Lung (tissue), 12 donors: Measurements from ENCODE around the gene EFNA5. TPM values are rescaled to one million over a fixed set of nuclear protein-coding genes. Genes with fewer than 3 reads are reported as not detected.
A peak's percentile ranks its signal among the peaks of the same experiment; 100 is the strongest.

Experiments used
- ATAC-seq: fragments of 200-7000 bp; cut with Tn5 transposase; one replicate; pipeline ENCODE4 v1.9.1; 2020; ENCODE audit warnings: moderate number of reproducible peaks; ENCODE audit not compliant: insufficient read depth, low FRiP score
- DNase-seq, 3 donors: peaks; one replicate each; pipeline ENCODE4 v3.0.0-alpha.2; 2013 to 2017
- H3K27ac ChIP-seq, 2 donors: one replicate each; pipeline ENCODE4 v1.5.1; 2013; ENCODE audit warnings: mild to moderate bottlenecking in 2 of 2, moderate library complexity in 2 of 2, control low read depth in 1 of 2, inconsistent platforms in 1 of 2, low read depth in 1 of 2, low read length in 1 of 2
- H3K27me3 ChIP-seq, 3 donors: one replicate each; pipeline ENCODE4 v1.5.1; 2013; ENCODE audit warnings: low read length in 2 of 3; ENCODE audit not compliant: control insufficient read depth in 3 of 3, insufficient read depth in 3 of 3
- H3K36me3 ChIP-seq, 4 donors: one replicate each; pipeline ENCODE4 v1.5.1; 2013; ENCODE audit warnings: low read length in 4 of 4, mild to moderate bottlenecking in 1 of 4, moderate library complexity in 1 of 4; ENCODE audit not compliant: control insufficient read depth in 4 of 4, insufficient read depth in 4 of 4
- H3K4me1 ChIP-seq, 5 donors: one replicate each; pipeline ENCODE4 v1.5.1; 2013; ENCODE audit warnings: low read length in 5 of 5, mild to moderate bottlenecking in 2 of 5, moderate library complexity in 1 of 5; ENCODE audit not compliant: control insufficient read depth in 5 of 5, insufficient read depth in 5 of 5
- H3K4me3 ChIP-seq: one replicate; pipeline ENCODE4 v1.5.1; 2013; ENCODE audit warnings: mild to moderate bottlenecking, control low read depth, moderate library complexity
- H3K9ac ChIP-seq, 2 donors: one replicate each; pipeline ENCODE4 v1.5.1; 2013; ENCODE audit warnings: low read length in 2 of 2, control low read depth in 1 of 2; ENCODE audit not compliant: insufficient read depth in 1 of 2
- H3K9me3 ChIP-seq, 4 donors: one replicate each; pipeline ENCODE4 v1.5.1; 2013; ENCODE audit warnings: low read length in 3 of 4, mild to moderate bottlenecking in 1 of 4, moderate library complexity in 1 of 4; ENCODE audit not compliant: control insufficient read depth in 4 of 4, insufficient read depth in 3 of 4
- WGBS, 2 donors: extraction: QIAGEN DNeasy Blood & Tissue Kit; methylation state at CpG; one replicate each; pipeline ENCODE4 v1.1.7; 2013; 5-methylcytosine and 5-hydroxymethylcytosine counted together
- polyA plus RNA-seq, 2 donors: library from polyadenylated mRNA; stranded (reverse); fragments of 200-250 nt; gene quantifications; one replicate each; pipeline ENCODE4 v1.2.1, GENCODE V29; 2013
- total RNA-seq, 2 donors: library from RNA; depleted of rRNA in 1 of 2; stranded (reverse); fragments of >200 nt in 1 of 2; gene quantifications; one replicate each; pipeline ENCODE4 v1.2.1, GENCODE V29; 2014 to 2021
- TF ChIP-seq, protein P1 (sequence below): IDR thresholded peaks from 2 replicates; pipeline ENCODE4 v1.5.1; 2012; ENCODE audit warnings: mild to moderate bottlenecking; ENCODE audit errors: control extremely low read depth, extremely low read depth
- donor health status: control.
- donor health status: control.
- donor health status: Bipolar disorder and iron deficiency.
- donor health status: healthy.
- donor health status: DM: yes; HTN: yes; CAD: no.

The EFNA5 gene
- total and polyA plus RNA-seq, 4 donors: 2.1 to 18.4 (median 7.8) TPM

DNA sequence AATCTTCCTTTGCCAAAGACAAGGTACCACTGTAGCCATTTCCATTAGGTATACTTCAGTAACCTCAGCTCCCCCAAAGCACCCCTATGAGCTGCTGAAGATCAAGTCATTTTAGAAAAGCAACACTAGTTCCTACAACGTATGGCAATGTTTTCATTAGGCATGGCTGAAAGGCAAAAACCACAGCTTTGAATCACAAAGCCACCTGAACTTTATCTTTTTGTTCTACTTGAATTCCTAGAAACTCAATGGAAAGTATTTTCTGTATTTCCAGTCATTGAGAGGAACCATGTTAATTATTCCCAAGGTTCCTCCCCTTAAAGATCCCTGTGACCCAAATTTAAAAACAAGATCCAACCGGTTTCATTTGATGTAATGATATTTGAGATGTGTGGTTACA, 152.1 kb downstream of the EFNA5 start:
- WGBS, 2 donors: 80 to 86% methylated on average over 2 of the region's 2 CpGs
- DNase-seq (no peak), ATAC-seq (no peak)
- TF ChIP-seq, protein P1, sequence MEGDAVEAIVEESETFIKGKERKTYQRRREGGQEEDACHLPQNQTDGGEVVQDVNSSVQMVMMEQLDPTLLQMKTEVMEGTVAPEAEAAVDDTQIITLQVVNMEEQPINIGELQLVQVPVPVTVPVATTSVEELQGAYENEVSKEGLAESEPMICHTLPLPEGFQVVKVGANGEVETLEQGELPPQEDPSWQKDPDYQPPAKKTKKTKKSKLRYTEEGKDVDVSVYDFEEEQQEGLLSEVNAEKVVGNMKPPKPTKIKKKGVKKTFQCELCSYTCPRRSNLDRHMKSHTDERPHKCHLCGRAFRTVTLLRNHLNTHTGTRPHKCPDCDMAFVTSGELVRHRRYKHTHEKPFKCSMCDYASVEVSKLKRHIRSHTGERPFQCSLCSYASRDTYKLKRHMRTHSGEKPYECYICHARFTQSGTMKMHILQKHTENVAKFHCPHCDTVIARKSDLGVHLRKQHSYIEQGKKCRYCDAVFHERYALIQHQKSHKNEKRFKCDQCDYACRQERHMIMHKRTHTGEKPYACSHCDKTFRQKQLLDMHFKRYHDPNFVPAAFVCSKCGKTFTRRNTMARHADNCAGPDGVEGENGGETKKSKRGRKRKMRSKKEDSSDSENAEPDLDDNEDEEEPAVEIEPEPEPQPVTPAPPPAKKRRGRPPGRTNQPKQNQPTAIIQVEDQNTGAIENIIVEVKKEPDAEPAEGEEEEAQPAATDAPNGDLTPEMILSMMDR: no peak
- H3K36me3 ChIP-seq: no peaks in the 10 kb centered on the region
- no peaks in the 10 kb centered on the region for H3K27me3 ChIP-seq
- H3K27ac ChIP-seq: no peak overlapping the region
- H3K4me1 ChIP-seq: peaks cover 2 to 21% (median 6%) of the 10 kb centered on the region in 5 donors
- no peak overlapping the region for H3K9ac ChIP-seq
- no peaks in the 10 kb centered on the region for H3K9me3 ChIP-seq
- H3K4me3 ChIP-seq: no peak overlapping the region

DNA sequence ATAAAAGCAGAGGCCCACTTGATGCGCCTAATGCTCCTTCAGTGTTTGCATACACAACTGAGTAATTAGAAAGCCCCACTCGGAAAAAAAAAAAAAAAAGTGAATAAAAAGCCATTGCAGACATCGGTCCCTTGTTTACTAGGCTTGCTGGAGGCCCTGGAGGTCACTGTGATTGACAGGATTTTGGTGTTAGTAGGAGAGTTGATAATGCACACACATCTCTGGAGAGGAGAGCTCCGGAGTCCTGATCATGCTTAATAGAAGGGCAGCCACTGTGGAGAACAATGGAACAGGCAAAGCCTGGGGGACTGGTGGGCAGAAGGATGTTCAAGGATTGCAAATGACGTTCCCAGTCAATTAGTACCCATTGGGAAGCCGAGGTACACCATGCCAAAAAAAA, 152.5 kb downstream of the EFNA5 start:
- 69 to 79% methylated on average over 6 of the region's 6 CpGs for WGBS, 2 donors
- Histone ChIP-seq H3K4me3 (no peak overlapping the region), H3K27ac (no peak overlapping the region), H3K9ac (no peak overlapping the region), H3K27me3 (no peaks in the 10 kb centered on the region), H3K4me1 (peaks cover 0 to 23% (median 6%) of the 10 kb centered on the region in 5 donors), H3K36me3 (no peaks in the 10 kb centered on the region), H3K9me3 (no peaks in the 10 kb centered on the region)
- ATAC-seq (no peak), DNase-seq (no peak)
- TF ChIP-seq, protein P1: no peak

DNA sequence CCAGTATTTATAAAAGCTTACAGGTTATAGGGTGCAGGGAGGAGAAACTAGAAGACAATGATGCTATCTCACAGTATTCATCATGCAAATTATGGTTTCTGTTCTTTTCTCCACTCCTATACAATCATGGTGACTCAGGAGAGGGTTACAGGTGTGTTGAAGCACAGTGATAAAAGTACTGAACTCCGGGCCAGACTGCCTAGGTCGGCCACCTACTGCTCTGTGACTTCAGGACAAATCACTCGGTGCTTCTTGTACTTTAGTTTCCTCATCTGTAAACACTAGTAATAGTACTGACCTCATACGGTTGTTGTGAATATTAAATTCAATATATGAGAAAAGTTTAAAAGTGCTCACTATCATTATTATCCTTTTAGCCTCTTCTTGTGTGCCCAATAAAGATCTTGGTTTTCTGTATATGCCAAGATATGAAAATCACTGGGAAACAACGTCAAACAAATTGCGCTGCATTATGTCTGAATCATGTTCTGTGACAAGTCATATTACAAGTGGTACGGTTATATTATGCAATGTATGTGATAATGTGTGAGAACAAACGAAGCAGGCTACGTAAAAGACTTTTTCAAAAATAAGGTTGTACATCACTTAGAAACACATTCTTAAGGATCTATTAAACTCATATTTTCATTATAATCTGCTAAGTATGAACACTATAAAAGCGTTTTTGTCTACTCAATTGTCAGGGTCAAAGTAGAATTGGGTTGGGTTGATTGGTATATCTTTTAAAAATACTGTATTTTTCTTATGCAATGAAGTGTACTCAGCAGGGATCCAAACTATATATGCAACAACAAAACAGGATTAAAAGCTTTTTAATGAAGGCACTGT, 153.3 kb downstream of the EFNA5 start:
- H3K9me3 ChIP-seq: no peaks in the 10 kb centered on the region
- no peaks in the 10 kb centered on the region for H3K27me3 ChIP-seq
- ATAC-seq (no peak), DNase-seq (peak in 2 of 3 donors; percentile 75)
- peak overlapping the region in 1 of 2 donors; percentile 2 for H3K27ac ChIP-seq
- TF ChIP-seq, protein P1: no peak
- H3K4me1 ChIP-seq: peaks cover 0 to 26% (median 6%) of the 10 kb centered on the region in 5 donors
- WGBS, 2 donors: 91% methylated on average over 10 of the region's 10 CpGs
- H3K36me3 ChIP-seq: no peaks in the 10 kb centered on the region
- no peak overlapping the region for H3K4me3 ChIP-seq
- H3K9ac ChIP-seq: no peak overlapping the region
